NT2/D1 (cell line): ENCODE measurements around the gene ABCF2.

ENCODE experiments used
- DNase-seq: peaks from one replicate; pipeline ENCODE4 v3.0.0-alpha.2; 2011; ENCODE audit warnings: low read depth, low spot score
- H3K27me3 ChIP-seq: 2 replicates; pipeline ENCODE4 v1.6.0; 2011; ENCODE audit warnings: mild to moderate bottlenecking; ENCODE audit not compliant: insufficient read length, insufficient read depth
- H3K36me3 ChIP-seq: 2 replicates; pipeline ENCODE4 v1.6.1; 2011; ENCODE audit warnings: mild to moderate bottlenecking, low read length, mixed read lengths; ENCODE audit not compliant: insufficient read depth, insufficient read length
- H3K4me1 ChIP-seq: 2 replicates; pipeline ENCODE4 v1.5.1; 2011; ENCODE audit not compliant: insufficient read depth, insufficient read length
- H3K4me3 ChIP-seq: 2 replicates; pipeline ENCODE4 v1.5.1; 2011; ENCODE audit warnings: low read depth; ENCODE audit not compliant: insufficient read length
- H3K9ac ChIP-seq: 2 replicates; pipeline ENCODE4 v1.6.0; 2011; ENCODE audit warnings: low read depth; ENCODE audit not compliant: insufficient read length
- H3K9me3 ChIP-seq: 2 replicates; pipeline ENCODE4 v1.5.1; 2011; ENCODE audit warnings: mild to moderate bottlenecking, low read length; ENCODE audit not compliant: insufficient read depth
- SUZ12 ChIP-seq: IDR thresholded peaks from 2 replicates; pipeline ENCODE4 v1.6.1; 2011; ENCODE audit not compliant: insufficient read length, insufficient read depth; ENCODE audit errors: extremely low read depth
- YY1 ChIP-seq: IDR thresholded peaks from 2 replicates; pipeline ENCODE4 v1.6.1; 2011; ENCODE audit not compliant: insufficient read length, insufficient read depth
- ZNF274 ChIP-seq: IDR thresholded peaks from 2 replicates; pipeline ENCODE4 v1.6.1; 2011; ENCODE audit warnings: mild to moderate bottlenecking, low read depth, low read length

Gene ABCF2

DNA sequence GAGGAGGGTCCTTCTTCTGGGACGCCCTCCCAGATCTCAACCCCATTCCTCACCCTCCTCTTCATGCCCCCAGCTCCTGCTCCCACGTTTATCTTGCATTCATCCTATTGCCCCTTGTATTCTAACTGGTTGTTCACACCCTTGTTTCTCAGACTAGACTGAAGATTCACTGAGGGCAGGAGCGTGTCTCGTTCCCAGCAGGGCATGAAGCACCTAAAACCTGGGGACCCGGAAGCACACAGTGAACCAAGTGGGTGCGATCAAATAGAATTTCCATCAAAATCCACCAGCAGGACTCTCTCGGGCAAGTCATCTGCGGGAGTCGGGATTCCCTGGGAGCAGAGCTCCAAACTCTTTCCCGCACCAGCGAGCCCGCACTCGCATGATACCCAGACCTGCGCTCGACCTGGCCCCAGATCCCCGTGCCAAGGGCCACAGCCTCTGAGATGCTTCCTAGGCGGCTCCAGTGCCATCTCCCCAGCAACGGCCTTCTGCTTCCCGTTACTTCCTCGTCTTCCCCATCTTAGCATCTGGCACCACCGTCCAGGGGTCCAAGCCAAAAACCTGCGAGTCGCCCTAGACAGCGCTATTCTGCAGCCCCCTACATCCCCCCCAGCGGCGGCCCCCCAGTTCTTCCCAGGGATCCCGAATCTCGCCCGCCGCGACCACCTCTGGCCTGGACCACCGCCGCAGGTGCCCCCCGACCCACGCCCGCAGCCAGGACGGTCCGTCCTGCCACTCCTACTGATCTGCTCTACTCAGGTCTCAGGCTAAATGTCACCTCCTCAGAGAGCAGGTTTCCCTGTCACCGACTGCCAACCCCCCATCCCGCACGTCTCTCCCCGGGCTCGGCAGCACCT, 53.4 kb downstream of the ABCF2 start:
- TF ChIP-seq ZNF274, result no peak
- no peak for TF ChIP-seq YY1
- TF ChIP-seq SUZ12, result no peak
- no peak overlapping the region for H3K9ac ChIP-seq
- peaks cover 24% of the 10 kb centered on the region for H3K27me3 ChIP-seq
- no peak overlapping the region for H3K4me3 ChIP-seq
- peaks cover 4% of the 10 kb centered on the region for H3K4me1 ChIP-seq
- no peaks in the 10 kb centered on the region for H3K36me3 ChIP-seq
- no peak for DNase-seq
- H3K9me3 ChIP-seq, result peaks cover 36% of the 10 kb centered on the region; the same call in 1 of the 2 replicates

- Histone ChIP-seq H3K4me3 (no peak overlapping the region), H3K36me3 (no peaks in the 10 kb centered on the region), H3K9me3 (peaks cover 36% of the 10 kb centered on the region; the same call in 1 of the 2 replicates), H3K27me3 (peaks cover 35% of the 10 kb centered on the region), H3K9ac (no peak overlapping the region), H3K4me1 (peaks cover 2% of the 10 kb centered on the region)
- TF ChIP-seq SUZ12 (no peak), ZNF274 (no peak), YY1 (no peak)
- peak; percentile 57 for DNase-seq
Measured at GRCh38 chr7:151172273-151173141, 54.5 kb downstream of the ABCF2 start.

- peaks cover 72% of the 10 kb centered on the region for H3K27me3 ChIP-seq
- H3K9me3 ChIP-seq, result peaks cover 20% of the 10 kb centered on the region; the same call in 1 of the 2 replicates
- H3K4me1 ChIP-seq, result no peaks in the 10 kb centered on the region
- DNase-seq, result no peak
- no peaks in the 10 kb centered on the region for H3K36me3 ChIP-seq
- no peak overlapping the region for H3K4me3 ChIP-seq
- no peak overlapping the region for H3K9ac ChIP-seq
- TF ChIP-seq YY1 (no peak), SUZ12 (no peak), ZNF274 (no peak)
Measured at GRCh38 chr7:151168787-151169162, 58.2 kb downstream of the ABCF2 start.

DNA sequence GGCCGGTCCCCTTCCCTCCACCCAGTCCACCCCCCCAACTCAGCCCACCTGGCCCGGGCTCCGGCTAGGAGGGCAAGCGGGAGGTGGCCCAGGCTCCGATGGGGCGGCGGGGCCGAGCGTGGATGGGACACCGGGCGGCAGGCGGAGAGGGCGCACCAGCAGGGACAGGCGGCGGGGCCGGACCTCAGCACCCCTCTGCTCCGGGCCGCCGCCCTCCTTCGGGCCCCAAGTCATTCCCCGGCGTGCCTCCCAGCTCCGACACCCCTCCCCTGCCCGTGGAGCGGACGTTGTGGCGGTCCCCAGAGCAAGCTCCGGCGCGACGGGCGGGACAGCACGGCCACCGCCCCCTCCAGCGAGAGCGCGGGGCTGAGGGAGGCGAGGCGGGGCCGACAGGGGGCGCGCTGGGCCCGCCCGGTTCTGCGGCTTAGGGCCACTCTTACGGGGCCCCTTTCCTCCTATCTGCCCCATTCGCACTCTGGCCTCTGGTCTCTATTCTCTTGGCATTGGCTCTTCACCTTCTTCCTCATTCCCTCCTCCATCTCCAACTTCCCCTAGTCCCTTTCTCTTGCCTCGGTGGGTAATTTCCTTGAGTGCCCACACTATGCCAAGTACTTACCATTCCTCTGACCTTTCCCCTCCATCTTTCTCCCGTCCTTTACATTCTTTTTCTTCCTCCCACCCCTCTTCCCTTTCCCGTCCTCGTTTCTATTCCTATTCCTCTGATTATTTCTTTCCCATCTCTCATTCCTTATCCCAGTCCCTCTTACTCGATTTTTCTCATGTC, 58.8 kb downstream of the ABCF2 start:
- peak; percentile 23 for DNase-seq
- Histone ChIP-seq H3K27me3 (peaks cover 76% of the 10 kb centered on the region), H3K9me3 (peaks cover 15% of the 10 kb centered on the region; the same call in 1 of the 2 replicates), H3K36me3 (no peaks in the 10 kb centered on the region), H3K4me3 (peak overlapping the region; percentile 30), H3K4me1 (no peaks in the 10 kb centered on the region), H3K9ac (peak overlapping the region; percentile 64)
- no peak for TF ChIP-seq ZNF274
- no peak for TF ChIP-seq SUZ12
- TF ChIP-seq YY1, result no peak

GRCh38 chr7:151167197-151167961, 59.6 kb downstream of the ABCF2 start, which contains the start of gene GBX1:
Gene GBX1, minus strand, starts transcription at chr7:151167694. Its CDS starts 146 bp downstream, at chr7:151167548.
- DNase-seq, result no peak
- no peaks in the 10 kb centered on the region for H3K4me1 ChIP-seq
- H3K27me3 ChIP-seq, result peaks cover 77% of the 10 kb centered on the region
- H3K9ac ChIP-seq, result peak within 1 kb of the TSS; percentile 64
- peak within 1 kb of the TSS; percentile 39 for H3K4me3 ChIP-seq
- no peaks in the 10 kb centered on the region for H3K36me3 ChIP-seq
- H3K9me3 ChIP-seq, result peaks cover 6% of the 10 kb centered on the region; the same call in 1 of the 2 replicates
- TF ChIP-seq SUZ12 (no peak), YY1 (no peak), ZNF274 (no peak)

DNA sequence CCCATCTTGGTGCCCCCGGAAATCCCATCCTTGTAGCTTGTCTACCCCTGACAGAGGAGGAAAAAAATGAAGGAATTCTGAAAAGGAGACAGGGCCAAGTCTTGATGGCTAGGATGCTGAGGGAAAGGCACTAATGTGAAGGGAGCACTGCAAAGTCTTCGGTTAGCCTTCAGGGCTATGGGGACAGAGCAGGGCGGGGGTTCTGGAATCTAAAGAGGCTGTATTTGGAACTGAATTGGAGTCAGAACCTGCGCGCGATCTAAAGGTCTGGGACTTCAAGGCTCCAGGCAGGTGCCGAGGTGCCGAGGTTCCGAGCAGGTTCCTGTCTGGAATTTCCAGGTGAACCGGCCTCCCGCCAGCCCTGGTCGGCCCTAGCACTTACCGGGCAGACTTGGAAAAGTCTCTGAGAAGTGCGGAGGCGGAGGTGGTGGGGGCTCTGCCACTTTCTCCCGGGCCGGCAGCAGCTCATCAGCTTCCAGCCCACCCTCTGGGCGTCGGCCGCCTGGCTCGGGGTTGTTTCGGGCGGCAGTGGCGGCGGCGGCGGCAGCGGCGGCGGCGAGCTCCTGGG, 60.3 kb downstream of the ABCF2 start:
- TF ChIP-seq ZNF274 (no peak), YY1 (no peak), SUZ12 (no peak)
- DNase-seq, result no peak
- no peaks in the 10 kb centered on the region for H3K36me3 ChIP-seq
- H3K4me3 ChIP-seq, result peak overlapping the region; percentile 39
- H3K27me3 ChIP-seq, result peaks cover 82% of the 10 kb centered on the region
- no peaks in the 10 kb centered on the region; the same call in 1 of the 2 replicates for H3K9me3 ChIP-seq
- no peaks in the 10 kb centered on the region for H3K4me1 ChIP-seq
- H3K9ac ChIP-seq, result peak overlapping the region; percentile 21
